Activated B cell treated with CpG ODN at 0.5 μM for 24 hours (primary cell): Measurements from ENCODE around the gene GHRL. TPM values are rescaled to one million over a fixed set of nuclear protein-coding genes. Genes with fewer than 3 reads are reported as not detected.

Source experiments
- ATAC-seq: fragments of 200-7000 bp; cut with Tn5 transposase; one replicate; pipeline ENCODE4 v1.10.0; 2021; ENCODE audit warnings: low read depth, mild to moderate bottlenecking, moderate library complexity
- CTCF ChIA-PET: fragments of 350-600 bp; sonication (Branson Sonifier 250); formaldehyde crosslinking; loops from one replicate; lab custom pipeline; 2021; ENCODE audit warnings: antibody characterized with exemption; lab: Charles Lee
- POLR2A ChIA-PET: fragments of 350-600 bp; sonication (Branson Sonifier 250); formaldehyde crosslinking; loops from one replicate; lab custom pipeline; 2021; ENCODE audit warnings: antibody characterized with exemption; lab: Charles Lee
- DNase-seq: peaks from one replicate; pipeline ENCODE4 v3.0.0; 2022
- H3K27ac Mint-ChIP-seq: one replicate; pipeline ENCODE4 v1.8.0; 2020; ENCODE audit warnings: mixed read lengths
- H3K27me3 Mint-ChIP-seq: one replicate; pipeline ENCODE4 v1.8.0; 2021; ENCODE audit warnings: mixed read lengths
- H3K36me3 Mint-ChIP-seq: one replicate; pipeline ENCODE4 v1.8.0; 2021; ENCODE audit warnings: low read depth, mixed read lengths
- H3K4me1 Mint-ChIP-seq: one replicate; pipeline ENCODE4 v1.8.0; 2021; ENCODE audit warnings: mixed read lengths
- H3K4me3 Mint-ChIP-seq: one replicate; pipeline ENCODE4 v1.8.0; 2020; ENCODE audit warnings: mild to moderate bottlenecking, mixed read lengths
- H3K9me3 Mint-ChIP-seq: one replicate; pipeline ENCODE4 v1.8.0; 2020; ENCODE audit warnings: mixed read lengths
- CTCF ChIP-seq: fragments of 200-600 bp; IDR thresholded peaks from one replicate; pipeline ENCODE4 v1.8.0; 2022; ENCODE audit warnings: antibody characterized with exemption, mild to moderate bottlenecking
- intact Hi-C: fragments of 100-400 bp; cut with micrococcal nuclease; formaldehyde crosslinking; loops from one replicate; pipeline ENCODE4 v1.15.1; 2024
- total RNA-seq: library from RNA; stranded (reverse); gene quantifications from 2 replicates; pipeline ENCODE4 v1.2.3, GENCODE V29; 2022

Gene GHRL
- total RNA-seq, 1 donor from 2014 or later, result 2.8 TPM

- H3K4me1 Mint-ChIP-seq, result peaks cover 56% of the 10 kb centered on the region
- CTCF ChIA-PET, result no interaction called here
- DNase-seq (no peak), ATAC-seq (no peak)
- H3K27me3 Mint-ChIP-seq, result no peaks in the 10 kb centered on the region
- H3K4me3 Mint-ChIP-seq, result peak overlapping the region; percentile 95
- POLR2A ChIA-PET, result interaction anchor here (1.5 kb wide), 1 partner anchor 62 kb away, joined by 3 read pairs; no protein-coding TSS in a partner anchor
- intact Hi-C loops, result no loop called here
- peak overlapping the region; percentile 91 for H3K27ac Mint-ChIP-seq
- H3K9me3 Mint-ChIP-seq, result peaks cover 2% of the 10 kb centered on the region
- H3K36me3 Mint-ChIP-seq, result peaks cover 66% of the 10 kb centered on the region
- TF ChIP-seq CTCF, result no peak
Observed at GRCh38 chr3:10251006-10251405, 41.7 kb downstream of the GHRL start.

DNA sequence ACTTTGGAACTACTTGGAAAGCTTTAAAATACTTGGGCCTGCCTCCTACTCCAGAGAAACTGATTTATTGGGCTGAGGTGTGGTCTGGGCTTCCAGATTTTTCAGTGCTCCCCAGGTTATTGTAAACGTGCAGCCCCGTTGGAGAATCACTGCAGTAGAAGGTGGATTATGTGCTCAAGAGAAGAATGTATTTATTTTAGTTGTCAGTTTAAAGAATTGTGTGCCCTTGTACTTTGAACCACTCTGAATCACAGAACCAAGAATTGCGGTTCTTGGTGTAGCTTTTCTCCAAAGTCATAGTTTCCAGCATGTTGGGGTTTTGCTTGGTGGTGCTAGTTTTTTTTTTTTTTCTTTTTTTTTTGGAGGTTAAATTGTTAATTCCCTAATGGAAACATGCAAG is 42.9 kb downstream of the GHRL start:
- peaks cover 53% of the 10 kb centered on the region for H3K4me1 Mint-ChIP-seq
- ChIA-PET POLR2A (interaction anchor here (0.7 to 1.5 kb wide), 2 partner anchors 60 to 71 kb away, joined by 3 read pairs; partner anchors contain the start of gene SEC13), CTCF (no interaction called here)
- peak overlapping the region; percentile 95 for H3K4me3 Mint-ChIP-seq
- TF ChIP-seq CTCF, result no peak
- peaks cover 60% of the 10 kb centered on the region for H3K36me3 Mint-ChIP-seq
- peak overlapping the region; percentile 91 for H3K27ac Mint-ChIP-seq
- H3K9me3 Mint-ChIP-seq, result peaks cover 9% of the 10 kb centered on the region
- DNase-seq (no peak), ATAC-seq (no peak)
- intact Hi-C loops, result loop anchor here (2.0 to 5.0 kb wide), 4 partner anchors 43 to 853 kb away; partner anchors contain the start of genes BRPF1, GHRL and SETD5
- no peaks in the 10 kb centered on the region for H3K27me3 Mint-ChIP-seq

DNA sequence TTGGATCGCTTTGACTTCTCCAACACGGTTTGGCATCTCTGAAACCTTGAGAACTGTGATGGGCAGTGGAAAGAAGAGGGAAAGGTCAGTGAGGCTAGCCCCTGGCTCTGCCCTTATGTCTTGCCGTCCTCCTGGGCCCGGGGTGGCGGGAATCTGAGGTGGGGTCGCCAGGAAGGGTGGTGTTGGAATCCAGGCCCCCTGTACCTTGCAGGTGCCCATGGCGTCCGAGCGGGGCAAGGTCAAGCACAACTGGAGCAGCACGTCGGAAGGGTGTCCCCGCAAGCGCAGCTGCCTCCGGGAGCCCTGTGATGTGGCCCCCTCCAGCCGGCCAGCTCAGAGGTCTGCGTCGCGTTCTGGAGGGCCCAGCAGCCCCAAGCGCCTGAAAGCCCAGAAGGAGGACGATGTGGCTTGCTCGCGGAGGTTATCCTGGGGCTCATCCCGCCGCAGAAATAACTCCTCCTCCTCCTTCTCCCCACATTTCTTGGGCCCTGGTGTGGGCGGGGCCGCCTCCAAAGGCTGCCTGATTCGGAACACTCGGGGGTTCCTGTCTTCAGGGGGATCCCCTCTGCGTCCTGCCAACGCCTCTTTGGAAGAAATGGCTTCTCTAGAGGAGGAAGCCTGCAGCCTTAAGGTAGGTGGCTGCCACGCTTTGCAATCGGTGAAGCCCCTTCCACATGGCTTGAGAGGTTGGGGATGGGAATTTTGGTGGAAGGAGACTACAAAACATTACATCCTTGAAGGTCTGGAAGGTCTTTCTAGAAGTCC is 43.6 kb downstream of the GHRL start:
- Mint-ChIP-seq H3K9me3 (peaks cover 13% of the 10 kb centered on the region), H3K4me3 (peak overlapping the region; percentile 95), H3K36me3 (peaks cover 59% of the 10 kb centered on the region), H3K27ac (peak overlapping the region; percentile 91), H3K4me1 (peaks cover 46% of the 10 kb centered on the region), H3K27me3 (no peaks in the 10 kb centered on the region)
- CTCF ChIA-PET, result interaction anchor here (0.7 to 1.3 kb wide), 2 partner anchors 44 to 303 kb away, joined by 3 to 4 read pairs; partner anchors contain the start of gene GHRL
- DNase-seq (peak; percentile 26), ATAC-seq (no peak)
- intact Hi-C loops, result loop anchor here (1.0 to 5.0 kb wide), 13 partner anchors 44 to 852 kb away; partner anchors contain the start of genes BRK1, BRPF1, CRELD1 and FANCD2
- no peak for TF ChIP-seq CTCF
- POLR2A ChIA-PET, result interaction anchor here (0.6 to 2.4 kb wide), 8 partner anchors 37 to 852 kb away, joined by 3 to 17 read pairs (median 8); partner anchors contain the start of genes SEC13, SETD5 and VHL

DNA sequence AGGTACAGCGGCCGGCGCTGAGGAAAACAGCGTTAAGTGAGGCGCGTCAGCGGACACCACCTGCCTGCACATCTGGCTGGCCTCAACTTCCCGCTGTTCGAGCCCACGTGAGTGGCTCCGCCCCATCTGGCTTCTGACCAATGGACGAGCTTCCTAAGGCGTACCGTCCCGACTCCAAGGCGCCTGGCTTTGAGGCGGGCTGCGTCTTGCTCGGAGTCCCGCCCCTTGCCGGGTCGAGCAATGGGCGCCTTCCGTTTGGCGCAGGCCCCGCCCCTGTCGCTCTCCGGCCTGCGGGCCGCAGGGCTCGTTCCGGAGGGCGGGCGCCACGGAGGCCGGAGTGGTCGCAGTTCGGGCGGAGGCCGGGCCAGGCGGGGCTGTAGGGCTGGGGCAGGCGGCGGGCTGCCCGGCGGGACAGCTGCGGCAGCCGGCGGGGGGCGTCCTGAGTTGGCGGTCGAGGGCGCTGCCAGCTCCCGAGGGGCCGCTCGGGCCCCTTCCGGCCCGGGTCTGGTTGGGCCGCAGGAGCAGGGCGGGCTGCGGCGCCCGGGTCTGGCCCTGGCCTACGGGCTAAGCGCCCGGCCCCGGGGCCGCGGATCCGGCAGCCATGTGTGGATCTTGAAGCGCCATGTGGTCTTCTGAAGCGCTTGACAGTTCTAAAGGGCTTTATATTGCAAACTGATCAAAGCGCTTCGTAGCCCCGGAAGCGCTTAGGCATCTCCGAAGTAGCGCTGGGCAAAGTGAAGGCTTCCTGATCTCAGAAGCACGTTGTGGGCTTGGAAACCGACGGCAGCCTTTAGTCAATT is 44.4 kb downstream of the GHRL start, which contains the start of gene TATDN2:
Gene TATDN2, plus strand, starts transcription at position 276 of the 800 bp plus-strand sequence. CDS start 742 bp downstream, outside the sequence.
- Mint-ChIP-seq H3K27ac (peak within 1 kb of the TSS; percentile 91), H3K27me3 (no peaks in the 10 kb centered on the region), H3K36me3 (peaks cover 52% of the 10 kb centered on the region), H3K9me3 (peaks cover 13% of the 10 kb centered on the region), H3K4me1 (peaks cover 39% of the 10 kb centered on the region), H3K4me3 (peak within 1 kb of the TSS; percentile 95)
- CTCF ChIA-PET, result interaction anchor here (0.7 to 1.3 kb wide), 5 partner anchors 25 to 315 kb away, joined by 3 to 4 read pairs (median 3); partner anchors contain the start of genes BRK1 and GHRL
- POLR2A ChIA-PET, result interaction anchor here (0.6 to 2.4 kb wide), 35 partner anchors 11 to 851 kb away, joined by 3 to 17 read pairs (median 6); partner anchors contain the start of genes ARPC4, BRK1, CRELD1 and EMC3
- intact Hi-C loops, result loop anchor here (1.0 to 5.0 kb wide), 13 partner anchors 44 to 852 kb away; partner anchors contain the start of genes BRK1, BRPF1, CRELD1 and FANCD2
- no peak for TF ChIP-seq CTCF
- peak; percentile 88 for DNase-seq
- ATAC-seq, result peak; percentile 97
